ENCODE data around the gene SCUBE1. TPM values are rescaled to one million over a fixed set of nuclear protein-coding genes. Genes with fewer than 3 reads are reported as not detected.

The SCUBE1 gene
- total RNA-seq, 1 experiment from 2014 or later = 3.9 TPM

DNA sequence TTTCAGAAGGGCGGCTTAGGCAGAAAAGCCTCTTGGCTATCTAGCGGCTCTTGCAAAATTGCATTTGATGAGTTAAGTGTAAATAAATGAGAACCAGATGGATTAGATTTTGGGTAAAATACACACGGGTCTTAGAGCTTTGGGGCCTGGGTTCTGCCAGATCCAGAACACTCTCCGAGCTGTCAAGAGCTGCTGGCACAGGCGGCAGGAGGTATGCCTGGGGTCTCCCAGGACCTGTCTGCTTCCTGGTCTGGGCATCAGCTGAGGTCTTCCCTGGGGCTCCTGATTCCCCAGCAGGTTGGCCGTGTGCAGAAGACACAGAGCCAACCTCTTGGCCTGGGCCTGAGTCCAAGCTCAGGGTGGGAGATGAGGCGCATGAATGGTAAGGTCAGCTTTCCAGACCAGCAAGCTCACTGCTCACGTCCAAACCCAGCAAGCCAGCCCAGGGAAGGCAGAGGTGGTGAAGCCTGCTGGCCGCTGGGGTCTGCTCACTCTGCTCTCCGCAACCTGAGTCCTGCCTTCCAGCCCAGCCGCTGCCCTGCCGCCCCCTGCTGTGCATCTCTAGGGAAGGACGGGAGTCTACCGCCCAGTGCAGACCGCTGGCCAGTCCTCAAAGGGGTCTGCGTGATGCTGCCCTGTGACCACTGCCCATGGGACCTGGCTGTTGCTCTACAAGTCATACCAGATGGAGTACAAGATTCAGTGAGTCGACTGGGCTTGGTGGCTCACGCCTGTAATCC, 44.9 kb downstream of the SCUBE1 start:
- Histone ChIP-seq H3K36me3 (ENCODE audit: control insufficient read depth in 1 of 2, insufficient read depth in 2 of 2, low read length in 2 of 2) (no peaks in the 10 kb centered on the region), H3K9ac (ENCODE audit: low read length) (no peak overlapping the region), H3K9me2 (ENCODE audit: insufficient read depth) (no peaks in the 10 kb centered on the region), H3K79me2 (ENCODE audit: insufficient read depth, low read length) (no peaks in the 10 kb centered on the region), H3K27ac (ENCODE audit: low read depth, low read length) (no peak overlapping the region), H3K4me1 (ENCODE audit: control insufficient read depth in 1 of 2, insufficient read depth in 2 of 2, low read length in 2 of 2) (peaks cover 0 to 13% of the 10 kb centered on the region in 2 experiments; a peak in 2 of 4 replicates), H3K9me3 (ENCODE audit: control insufficient read depth in 1 of 2, insufficient read depth in 1 of 2, low read depth in 1 of 2, low read length in 2 of 2) (no peaks in the 10 kb centered on the region), H3K4me2 (ENCODE audit: low read length) (no peak overlapping the region), H2AFZ (ENCODE audit: low read depth, low read length, poor library complexity, severe bottlenecking) (no peak overlapping the region), H4K20me1 (ENCODE audit: insufficient read depth) (no peaks in the 10 kb centered on the region), H3K4me3 (replicated peaks in 1 of 2; ENCODE audit: low read depth in 1 of 2, low read length in 2 of 2) (no peak overlapping the region), H3K27me3 (ENCODE audit: insufficient read depth, low read length) (no peaks in the 10 kb centered on the region)
- no peak for DNase-seq (ENCODE audit: low read depth, low spot score)
- no TSS peak for BruUV-seq (replicated peaks)
- ChIA-PET RAD21 (ENCODE audit: low non-redundant PET in 1 of 2, low total read pairs in 2 of 2, uncharacterized antibody in 2 of 2, unreplicated experiment in 2 of 2) (no interaction called here), POLR2A (no interaction called here), CTCF (no interaction called here)
- no peak for TF ChIP-seq JUND (IDR thresholded peaks at IDR 0.05)
- TF ChIP-seq TCF7L2 (IDR thresholded peaks at IDR 0.05; ENCODE audit: borderline replicate concordance, extremely low read depth, insufficient read depth, insufficient read length) = no peak
- TF ChIP-seq ZNF274 (IDR thresholded peaks at IDR 0.05; ENCODE audit: low read depth, low read length) = no peak
- TF ChIP-seq POLR2A (IDR thresholded peaks at IDR 0.05; ENCODE audit: borderline replicate concordance, extremely low read depth, insufficient read depth, insufficient read length) = no peak
- TF ChIP-seq EZH2phosphoT487 (IDR thresholded peaks at IDR 0.05; ENCODE audit: borderline replicate concordance) = no peak
- no peak for TF ChIP-seq CBX3 (IDR thresholded peaks at IDR 0.05; ENCODE audit: low read depth)
- TF ChIP-seq EGR1 (IDR thresholded peaks at IDR 0.05; ENCODE audit: low read depth) = no peak
- ATAC-seq = no peak
- intact Hi-C loops (cut with micrococcal nuclease) = no loop called here

DNA sequence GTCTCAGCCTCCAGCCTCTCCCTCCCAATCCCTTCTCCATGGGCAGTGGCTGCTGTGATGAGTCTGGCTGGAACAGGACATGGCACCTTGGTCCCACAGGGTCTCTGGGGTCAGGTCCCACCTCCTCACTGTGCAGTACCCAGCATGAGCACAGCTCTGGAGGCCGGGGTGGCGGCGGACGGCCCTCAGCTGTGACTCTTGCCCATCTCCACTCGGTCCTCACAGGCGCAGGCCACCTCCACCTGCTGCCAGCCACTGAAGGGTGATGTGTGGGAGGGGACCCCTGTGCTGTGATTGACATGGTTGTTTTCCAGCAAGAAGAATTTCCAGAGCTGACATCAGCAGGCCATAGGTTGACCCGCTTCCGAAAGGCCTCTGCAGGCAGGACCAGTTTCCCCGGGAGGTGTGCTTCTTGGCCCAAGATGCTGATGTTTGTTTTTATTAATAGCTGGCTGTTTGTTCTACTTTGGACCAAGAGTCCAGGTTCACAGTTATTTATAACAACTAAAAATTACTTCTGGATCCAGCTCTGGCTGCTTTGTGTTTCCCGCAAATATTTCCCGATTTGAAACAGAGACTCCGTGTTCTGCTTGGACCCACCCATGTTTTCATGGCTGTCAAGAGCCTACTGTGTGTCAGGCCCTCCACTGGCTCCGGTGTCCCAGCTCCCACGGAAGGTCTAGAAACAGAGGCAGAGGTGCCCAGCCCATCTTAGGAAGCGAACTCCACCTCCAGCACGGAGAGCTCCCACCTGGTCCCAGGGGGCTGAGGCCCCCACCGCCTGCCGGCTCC, 45.7 kb downstream of the SCUBE1 start:
- Histone ChIP-seq H3K27ac (ENCODE audit: low read depth, low read length) (no peak overlapping the region), H3K4me2 (ENCODE audit: low read length) (no peak overlapping the region), H3K4me1 (ENCODE audit: control insufficient read depth in 1 of 2, insufficient read depth in 2 of 2, low read length in 2 of 2) (peaks cover 0 to 14% of the 10 kb centered on the region in 2 experiments; a peak in 2 of 4 replicates), H3K9ac (ENCODE audit: low read length) (no peak overlapping the region), H3K9me2 (ENCODE audit: insufficient read depth) (no peaks in the 10 kb centered on the region), H3K79me2 (ENCODE audit: insufficient read depth, low read length) (no peaks in the 10 kb centered on the region), H3K4me3 (replicated peaks in 1 of 2; ENCODE audit: low read depth in 1 of 2, low read length in 2 of 2) (no peak overlapping the region), H3K27me3 (ENCODE audit: insufficient read depth, low read length) (no peaks in the 10 kb centered on the region), H3K36me3 (ENCODE audit: control insufficient read depth in 1 of 2, insufficient read depth in 2 of 2, low read length in 2 of 2) (no peaks in the 10 kb centered on the region), H2AFZ (ENCODE audit: low read depth, low read length, poor library complexity, severe bottlenecking) (no peak overlapping the region), H3K9me3 (ENCODE audit: control insufficient read depth in 1 of 2, insufficient read depth in 1 of 2, low read depth in 1 of 2, low read length in 2 of 2) (no peaks in the 10 kb centered on the region), H4K20me1 (ENCODE audit: insufficient read depth) (no peaks in the 10 kb centered on the region)
- no TSS peak for BruUV-seq (replicated peaks)
- ChIA-PET RAD21 (ENCODE audit: low non-redundant PET in 1 of 2, low total read pairs in 2 of 2, uncharacterized antibody in 2 of 2, unreplicated experiment in 2 of 2) (no interaction called here), POLR2A (no interaction called here), CTCF (no interaction called here)
- intact Hi-C loops (cut with micrococcal nuclease) = no loop called here
- DNase-seq (ENCODE audit: low read depth, low spot score) (no peak), ATAC-seq (no peak)
- TF ChIP-seq, protein P1, sequence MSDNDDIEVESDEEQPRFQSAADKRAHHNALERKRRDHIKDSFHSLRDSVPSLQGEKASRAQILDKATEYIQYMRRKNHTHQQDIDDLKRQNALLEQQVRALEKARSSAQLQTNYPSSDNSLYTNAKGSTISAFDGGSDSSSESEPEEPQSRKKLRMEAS (IDR thresholded peaks at IDR 0.05) = no peak
- TF ChIP-seq ELF1 (IDR thresholded peaks at IDR 0.05; ENCODE audit: borderline replicate concordance, low read depth) (no peak), RAD21 (IDR thresholded peaks at IDR 0.05; ENCODE audit: low read depth) (no peak), CEBPB (IDR thresholded peaks at IDR 0.05; ENCODE audit: low read depth) (no peak), FOSL1 (IDR thresholded peaks at IDR 0.05; ENCODE audit: low read depth) (no peak), EGR1 (IDR thresholded peaks at IDR 0.05; ENCODE audit: low read depth) (no peak), TCF7L2 (IDR thresholded peaks at IDR 0.05; ENCODE audit: borderline replicate concordance, extremely low read depth, insufficient read depth, insufficient read length) (no peak), JUND (IDR thresholded peaks at IDR 0.05) (no peak), SIN3A (IDR thresholded peaks at IDR 0.05; ENCODE audit: low read depth) (no peak)

Measured in HCT116 (cell line).